Activated T-helper 9 cell treated with anti-CD3 and anti-CD28 coated beads, Interleukin-2, amount 50 U/mL, for 16 hours (primary cell): ENCODE data around the gene ZBTB17.

Experiments used
- DNase-seq: peaks from one replicate; pipeline ENCODE4 v3.0.0-alpha.2; 2020; ENCODE audit warnings: low read depth

The ZBTB17 gene

GRCh38 chr1:15947382-15948090 is 28.4 kb downstream of the ZBTB17 start:
- DNase-seq: no peak

- no peak for DNase-seq
Measured at GRCh38 chr1:15946571-15947381, 29.1 kb downstream of the ZBTB17 start.

GRCh38 chr1:15945832-15946448 is 30.0 kb downstream of the ZBTB17 start:
- no peak for DNase-seq

DNA sequence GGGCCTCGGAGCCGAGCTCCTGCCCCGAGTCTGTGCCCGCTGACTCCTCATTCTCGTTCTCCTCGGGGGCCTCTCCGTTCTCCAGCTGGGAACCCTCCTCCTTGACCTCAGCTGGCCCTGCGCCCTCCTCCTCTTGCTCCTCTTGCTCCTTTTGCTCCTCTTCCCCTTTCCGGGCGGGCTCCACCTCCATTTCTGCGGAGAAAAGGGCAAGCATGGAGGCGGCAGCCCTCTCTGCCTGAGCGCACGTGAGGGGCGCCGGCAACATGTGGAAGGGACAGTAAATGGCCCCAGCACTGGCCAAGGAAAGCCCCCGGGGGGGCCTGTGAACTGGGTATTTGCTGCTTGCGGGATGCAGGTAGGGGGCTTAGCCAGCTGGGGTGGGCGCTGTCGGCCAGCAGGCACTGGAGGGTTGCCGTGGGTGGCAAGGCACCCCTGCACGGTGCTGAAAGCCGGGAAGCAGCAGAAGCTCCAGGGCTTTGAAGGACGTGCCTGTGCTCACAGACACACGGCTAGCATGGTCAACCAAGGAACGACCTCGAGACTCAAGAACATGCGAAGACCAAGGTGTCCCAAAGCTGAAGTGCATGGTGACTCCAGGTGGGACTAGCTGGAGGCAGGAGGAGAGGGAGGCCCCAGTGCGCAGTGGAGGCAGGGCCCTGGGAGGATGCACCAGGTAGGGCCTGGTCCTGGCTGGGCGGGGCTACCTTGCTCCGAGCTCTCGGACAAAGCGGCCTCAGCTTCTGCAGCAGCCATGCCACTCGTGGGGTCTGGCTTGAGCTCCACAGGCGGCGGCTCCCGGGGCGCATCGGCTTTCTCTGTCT is 30.7 kb downstream of the ZBTB17 start:
- DNase-seq: no peak

GRCh38 chr1:15944308-15945010 is 31.4 kb downstream of the ZBTB17 start:
- DNase-seq: no peak

GRCh38 chr1:15943992-15944307 is 32.0 kb downstream of the ZBTB17 start:
- DNase-seq: no peak

- DNase-seq: no peak
Measured at GRCh38 chr1:15943328-15943991, 32.4 kb downstream of the ZBTB17 start.

- DNase-seq: no peak
Measured at GRCh38 chr1:15942661-15943327, 33.1 kb downstream of the ZBTB17 start.

DNA sequence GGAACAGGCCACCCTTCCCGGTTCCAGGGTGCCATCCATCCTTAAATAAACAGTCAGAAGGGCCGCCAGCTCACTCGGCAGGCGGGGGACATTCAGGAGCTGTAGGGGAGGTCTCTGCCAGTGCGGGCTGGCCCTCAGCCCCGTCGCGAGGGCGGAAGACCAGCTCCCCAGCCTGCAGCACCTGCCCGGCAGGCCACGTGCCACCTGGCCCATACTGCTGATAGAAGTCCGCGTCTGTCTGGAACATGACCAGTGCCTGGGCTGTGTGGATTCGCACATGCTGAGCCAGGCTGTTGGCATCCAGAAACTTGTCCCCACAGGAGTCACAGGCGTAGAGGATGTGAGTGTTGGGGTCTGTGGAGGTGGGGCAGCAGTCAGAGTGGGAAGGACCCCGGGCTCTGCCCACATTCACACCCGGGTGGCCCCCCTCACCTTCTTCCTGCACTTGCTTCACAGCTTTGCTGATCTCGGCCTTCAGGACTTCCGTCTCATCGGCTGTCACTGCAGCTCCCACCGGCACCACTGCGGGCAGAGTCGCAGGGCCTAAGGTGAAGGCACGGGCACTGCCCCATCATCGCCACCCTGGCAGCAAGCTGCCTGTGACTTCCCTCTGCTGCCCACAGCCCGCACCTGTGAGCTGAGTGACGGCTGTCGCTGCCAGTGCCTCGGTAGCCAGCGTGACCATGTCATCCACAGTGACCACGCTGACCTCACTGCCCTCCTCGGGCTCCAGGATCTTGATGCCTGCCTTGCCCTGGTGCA is 33.8 kb downstream of the ZBTB17 start:
- DNase-seq: no peak

GRCh38 chr1:15941044-15941840 is 34.7 kb downstream of the ZBTB17 start:
- DNase-seq: no peak

- no peak for DNase-seq
Measured at GRCh38 chr1:15940110-15941043, 35.5 kb downstream of the ZBTB17 start.

GRCh38 chr1:15939181-15940109 is 36.5 kb downstream of the ZBTB17 start:
- no peak for DNase-seq

- DNase-seq: no peak
Measured at GRCh38 chr1:15938628-15939161, 37.2 kb downstream of the ZBTB17 start.

GRCh38 chr1:15937706-15938168 is 38.2 kb downstream of the ZBTB17 start:
- no peak for DNase-seq

DNA sequence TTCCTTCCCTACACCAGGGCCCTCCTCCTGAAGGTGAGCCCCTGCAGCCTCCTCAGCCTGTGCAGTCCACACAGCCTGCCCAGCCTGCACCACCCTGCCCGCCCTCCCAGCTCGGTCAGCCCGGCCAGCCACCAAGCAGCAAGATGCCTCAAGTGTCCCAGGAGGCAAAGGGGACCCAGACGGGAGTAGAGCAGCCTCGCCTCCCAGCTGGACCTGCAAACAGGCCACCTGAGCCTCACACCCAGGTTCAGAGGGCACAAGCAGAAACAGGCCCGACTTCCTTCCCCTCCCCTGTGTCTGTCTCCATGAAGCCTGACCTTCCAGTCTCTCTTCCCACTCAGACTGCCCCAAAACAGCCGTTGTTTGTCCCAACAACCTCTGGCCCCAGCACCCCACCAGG is 38.8 kb downstream of the ZBTB17 start:
- no peak for DNase-seq

- no peak for DNase-seq
Measured at GRCh38 chr1:15936025-15936424, 39.9 kb downstream of the ZBTB17 start.
